GM19328 (cell line): ENCODE results near the gene ZNF28.
"Not testable (repeated sequence)": the region's sequence is repeated elsewhere in the genome, so short reads cannot be mapped to it uniquely, and the experiment has no call there.

ENCODE experiments used
- ATAC-seq: cut with Tn5 transposase; IDR thresholded peaks from one replicate; pipeline ENCODE4 v1.9.1; 2021; ENCODE audit warnings: mild to moderate bottlenecking, moderate library complexity; ENCODE audit not compliant: unreplicated experiment

Gene ZNF28

GRCh38 chr19:52782864-52783263, 38.6 kb downstream of the ZNF28 start:
- not testable (repeated sequence) for ATAC-seq

GRCh38 chr19:52778811-52779210, 42.6 kb downstream of the ZNF28 start:
- no peak for ATAC-seq

- not testable (repeated sequence) for ATAC-seq
Observed at GRCh38 chr19:52756447-52756846, 65.0 kb downstream of the ZNF28 start.

- no peak for ATAC-seq
Observed at GRCh38 chr19:52749780-52750179, 71.7 kb downstream of the ZNF28 start.

GRCh38 chr19:52748336-52748950, 73.0 kb downstream of the ZNF28 start:
- ATAC-seq: no peak
